Right atrium auricular region (tissue), 2 donors: ENCODE data around the gene BRWD1. TPM values are rescaled to one million over a fixed set of nuclear protein-coding genes. Genes with fewer than 3 reads are reported as not detected.
"Not testable (repeated sequence)": the region's sequence is repeated elsewhere in the genome, so short reads cannot be mapped to it uniquely, and the experiment has no call there.

Experiments used
- DNase-seq: peaks from one replicate; pipeline ENCODE4 v3.0.0-alpha.2; 2019; ENCODE audit warnings: low spot score
- H3K27ac ChIP-seq, 2 donors: fragments of 200-600 bp; sonication (generic); 1 replicate in 1 of 2; 2 replicates in 1 of 2; pipeline ENCODE4 v1.5.1; 2016 to 2019
- H3K27me3 ChIP-seq, 2 donors: fragments of 200-600 bp; sonication (generic); one replicate each; pipeline versions ENCODE4 v1.5.1 to v1.6.0; 2017 to 2019
- H3K36me3 ChIP-seq: fragments of 200-600 bp; sonication (generic); one replicate; pipeline ENCODE4 v1.5.1; 2016
- H3K4me1 ChIP-seq, 2 donors: fragments of 200-600 bp; sonication (generic); one replicate each; pipeline versions ENCODE4 v1.5.1 to v1.6.0; 2017 to 2019
- H3K4me3 ChIP-seq, 2 donors: fragments of 200-600 bp; sonication (generic); 1 replicate in 1 of 2; 2 replicates in 1 of 2; pipeline ENCODE4 v1.5.1; 2017 to 2019; ENCODE audit warnings: mild to moderate bottlenecking in 1 of 2, moderate library complexity in 1 of 2
- H3K9me3 ChIP-seq, 2 donors: fragments of 200-600 bp; sonication (generic); one replicate each; pipeline ENCODE4 v1.5.1; 2019
- total RNA-seq, 2 donors: library from RNA; depleted of rRNA; stranded (reverse); fragments of >200 nt; gene quantifications; one replicate each; pipeline ENCODE4 v1.1.0, GENCODE V29; 2016
- TF ChIP-seq, protein P1 (sequence below), 2 donors: fragments of 200-600 bp; sonication (generic); IDR thresholded peaks; one replicate each; pipeline ENCODE4 v1.5.1; 2019; ENCODE audit warnings: antibody characterized with exemption in 2 of 2

BRWD1 gene
- total RNA-seq, 2 donors from 2014 or later: 40.6 TPM

DNA sequence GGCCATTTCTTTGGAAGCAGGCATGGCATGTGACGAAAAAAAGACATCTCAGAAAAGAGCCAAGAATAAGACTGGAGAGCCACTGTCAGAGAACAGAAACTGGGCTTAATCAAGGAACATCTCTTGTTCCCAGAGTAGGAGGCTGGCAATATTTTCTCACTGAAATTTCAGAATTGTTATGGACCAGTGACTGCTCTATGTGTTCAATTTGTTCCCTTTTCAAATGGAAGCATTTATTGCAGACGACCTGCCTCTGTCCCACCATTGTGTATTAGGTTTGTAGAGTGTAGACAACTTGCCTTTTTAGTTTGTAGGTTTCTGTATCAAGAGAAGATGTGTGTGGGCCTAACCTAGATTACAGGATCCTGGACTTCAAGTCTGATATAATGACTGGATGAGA is 148.9 kb downstream of the BRWD1 start:
- no peak for DNase-seq
- Histone ChIP-seq H3K27ac (no peak overlapping the region), H3K4me1 (no peaks in the 10 kb centered on the region), H3K36me3 (no peaks in the 10 kb centered on the region), H3K4me3 (no peak overlapping the region), H3K9me3 (peaks cover 0 to 13% of the 10 kb centered on the region in 2 donors), H3K27me3 (no peaks in the 10 kb centered on the region)
- TF ChIP-seq, protein P1, sequence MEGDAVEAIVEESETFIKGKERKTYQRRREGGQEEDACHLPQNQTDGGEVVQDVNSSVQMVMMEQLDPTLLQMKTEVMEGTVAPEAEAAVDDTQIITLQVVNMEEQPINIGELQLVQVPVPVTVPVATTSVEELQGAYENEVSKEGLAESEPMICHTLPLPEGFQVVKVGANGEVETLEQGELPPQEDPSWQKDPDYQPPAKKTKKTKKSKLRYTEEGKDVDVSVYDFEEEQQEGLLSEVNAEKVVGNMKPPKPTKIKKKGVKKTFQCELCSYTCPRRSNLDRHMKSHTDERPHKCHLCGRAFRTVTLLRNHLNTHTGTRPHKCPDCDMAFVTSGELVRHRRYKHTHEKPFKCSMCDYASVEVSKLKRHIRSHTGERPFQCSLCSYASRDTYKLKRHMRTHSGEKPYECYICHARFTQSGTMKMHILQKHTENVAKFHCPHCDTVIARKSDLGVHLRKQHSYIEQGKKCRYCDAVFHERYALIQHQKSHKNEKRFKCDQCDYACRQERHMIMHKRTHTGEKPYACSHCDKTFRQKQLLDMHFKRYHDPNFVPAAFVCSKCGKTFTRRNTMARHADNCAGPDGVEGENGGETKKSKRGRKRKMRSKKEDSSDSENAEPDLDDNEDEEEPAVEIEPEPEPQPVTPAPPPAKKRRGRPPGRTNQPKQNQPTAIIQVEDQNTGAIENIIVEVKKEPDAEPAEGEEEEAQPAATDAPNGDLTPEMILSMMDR (IDR thresholded peaks at IDR 0.05): no peak

- no peaks in the 10 kb centered on the region for H3K27me3 ChIP-seq
- H3K9me3 ChIP-seq: peaks cover 0 to 13% of the 10 kb centered on the region in 2 donors
- no peaks in the 10 kb centered on the region for H3K4me1 ChIP-seq
- DNase-seq: no peak
- no peak overlapping the region for H3K27ac ChIP-seq
- no peaks in the 10 kb centered on the region for H3K36me3 ChIP-seq
- no peak overlapping the region for H3K4me3 ChIP-seq
- TF ChIP-seq, protein P1 (IDR thresholded peaks at IDR 0.05): no peak
Observed at GRCh38 chr21:39161064-39161463, 152.4 kb downstream of the BRWD1 start.

- TF ChIP-seq, protein P1 (IDR thresholded peaks at IDR 0.05): no peak
- H3K36me3 ChIP-seq: no peaks in the 10 kb centered on the region
- H3K27ac ChIP-seq: no peak overlapping the region
Observed at GRCh38 chr21:39159342-39160063, 153.9 kb downstream of the BRWD1 start.

DNA sequence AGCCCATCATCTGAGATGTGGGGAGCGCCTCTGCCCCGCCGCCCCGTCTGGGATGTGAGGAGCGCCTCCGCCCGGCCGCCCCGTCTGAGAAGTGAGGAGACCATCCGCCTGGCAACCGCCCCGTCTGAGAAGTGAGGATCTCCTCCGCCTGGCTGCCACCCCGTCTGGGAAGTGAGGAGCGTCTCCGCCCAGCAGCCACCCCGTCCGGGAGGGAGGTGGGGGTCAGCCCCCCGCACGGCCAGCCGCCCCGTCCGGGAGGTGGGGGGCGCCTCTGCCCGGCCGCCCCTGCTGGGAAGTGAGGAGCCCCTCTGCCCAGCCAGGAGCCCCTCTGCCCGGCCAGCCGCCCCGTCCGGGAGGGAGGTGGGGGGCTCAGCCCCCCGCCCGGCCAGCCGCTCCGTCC is 156.2 kb downstream of the BRWD1 start:
- not testable (repeated sequence) for H3K36me3 ChIP-seq, H3K4me1 ChIP-seq, H3K27ac ChIP-seq, H3K9me3 ChIP-seq, DNase-seq, H3K4me3 ChIP-seq, H3K27me3 ChIP-seq

More at GRCh38 chr21:39159342-39160063, 153.9 kb downstream of the BRWD1 start:
- Histone ChIP-seq H3K4me3 (no peak overlapping the region), H3K27me3 (no peaks in the 10 kb centered on the region), H3K4me1 (no peaks in the 10 kb centered on the region), H3K9me3 (peaks cover 0 to 5% of the 10 kb centered on the region in 2 donors)
- DNase-seq: no peak

DNA sequence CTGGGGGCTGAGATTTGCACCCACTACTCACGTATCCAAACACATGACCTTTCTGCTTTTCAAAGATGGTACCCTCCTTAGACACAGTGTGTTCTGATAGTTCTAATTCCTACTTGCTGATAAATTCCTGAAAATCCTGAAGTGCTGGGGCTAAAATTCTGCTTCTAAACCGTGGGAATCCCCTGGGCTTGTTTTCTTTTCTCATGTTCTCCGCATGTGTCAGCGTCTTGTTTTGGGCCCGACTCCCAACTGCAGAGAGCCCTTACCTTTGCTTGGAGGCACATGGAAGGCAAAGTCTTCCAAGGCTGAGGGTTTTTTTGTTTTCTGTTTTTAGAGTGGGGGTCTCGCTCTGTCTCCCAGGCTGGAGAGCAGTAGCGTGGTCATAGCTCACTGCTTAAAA is 157.4 kb downstream of the BRWD1 start:
- no peak for DNase-seq
- H3K36me3 ChIP-seq: no peaks in the 10 kb centered on the region
- H3K27me3 ChIP-seq: no peaks in the 10 kb centered on the region
- H3K9me3 ChIP-seq: no peaks in the 10 kb centered on the region
- TF ChIP-seq, protein P1 (IDR thresholded peaks at IDR 0.05): no peak
- H3K27ac ChIP-seq: no peak overlapping the region
- H3K4me3 ChIP-seq: no peak overlapping the region
- H3K4me1 ChIP-seq: no peaks in the 10 kb centered on the region

GRCh38 chr21:39155578-39155977 is 157.9 kb downstream of the BRWD1 start:
- H3K9me3 ChIP-seq: no peaks in the 10 kb centered on the region
- no peaks in the 10 kb centered on the region for H3K4me1 ChIP-seq
- no peak overlapping the region for H3K4me3 ChIP-seq
- DNase-seq: no peak
- TF ChIP-seq, protein P1 (IDR thresholded peaks at IDR 0.05): no peak
- no peaks in the 10 kb centered on the region for H3K36me3 ChIP-seq
- H3K27ac ChIP-seq: no peak overlapping the region
- H3K27me3 ChIP-seq: no peaks in the 10 kb centered on the region
